UCSD-AML1 (cell line): ENCODE results near the gene INSL4.

Experiments used
- DNase-seq: peaks from one replicate; lab custom pipeline; 2025; ENCODE audit not compliant: unreplicated experiment; lab: John Stamatoyannopoulos, UW

The INSL4 gene

GRCh38 chr9:5231212-5231611, at the start of gene INSL4:
Gene INSL4, plus strand, starts transcription at chr9:5231419. Its CDS starts 105 bp downstream, at chr9:5231524.
- DNase-seq, result no peak

GRCh38 chr9:5184776-5185175, 46.4 kb upstream of the INSL4 start:
- DNase-seq, result no peak

GRCh38 chr9:5185220-5185840, 45.9 kb upstream of the INSL4 start, which contains the start of gene INSL6:
Gene INSL6, minus strand, starts transcription at chr9:5185639. Its CDS starts 37 bp downstream, at chr9:5185602.
- no peak for DNase-seq

- DNase-seq, result no peak
These were observed 44.6 kb upstream of the INSL4 start for GRCh38 chr9:5186416-5187169.

GRCh38 chr9:5188060-5188984, 42.9 kb upstream of the INSL4 start:
- no peak for DNase-seq

GRCh38 chr9:5191985-5192384, 39.2 kb upstream of the INSL4 start:
- no peak for DNase-seq

- DNase-seq, result no peak
These were observed 37.9 kb upstream of the INSL4 start for GRCh38 chr9:5193345-5193744.

- no peak for DNase-seq
These were observed 35.8 kb upstream of the INSL4 start for GRCh38 chr9:5195463-5195862.

- DNase-seq, result no peak
These were observed 26.1 kb upstream of the INSL4 start for GRCh38 chr9:5205071-5205470.

- no peak for DNase-seq
These were observed 665 bp upstream of the INSL4 start for GRCh38 chr9:5230554-5230953.

GRCh38 chr9:5263351-5264218, 32.4 kb downstream of the INSL4 start:
- no peak for DNase-seq

GRCh38 chr9:5264219-5264595, 33.0 kb downstream of the INSL4 start:
- DNase-seq, result no peak

- no peak for DNase-seq
These were observed 34.7 kb downstream of the INSL4 start for GRCh38 chr9:5265939-5266338.

GRCh38 chr9:5269249-5269715, 38.1 kb downstream of the INSL4 start:
- no peak for DNase-seq

- no peak for DNase-seq
These were observed 43.6 kb downstream of the INSL4 start for GRCh38 chr9:5274770-5275169.

- DNase-seq, result no peak
These were observed 47.3 kb downstream of the INSL4 start for GRCh38 chr9:5278486-5278885.
